OCI-LY3 (cell line): ENCODE results near the gene CYBB.

Source experiments
- H2AFZ ChIP-seq: fragments of 200-600, 300-600 bp; shearing (Covaris generic); 2 replicates; pipeline ENCODE4 v1.6.0; 2014; ENCODE audit warnings: antibody characterized with exemption, low read depth, low read length
- H3K27ac ChIP-seq: fragments of 200-600, 300-600 bp; sonication (generic); 2 replicates; pipeline ENCODE4 v1.5.1; 2014; ENCODE audit warnings: mild to moderate bottlenecking, low read length, moderate library complexity, mixed read lengths
- H3K27me3 ChIP-seq: fragments of 200-600, 300-600 bp; sonication (generic); 2 replicates; pipeline ENCODE4 v1.6.1; 2014; ENCODE audit warnings: low read depth, low read length, mixed read lengths
- H3K36me3 ChIP-seq: fragments of 200-600, 300-600 bp; sonication (generic); replicated peaks from 2 replicates; pipeline ENCODE3; 2014; ENCODE audit warnings: low read depth, low read length, mixed read lengths
- H3K4me1 ChIP-seq: fragments of 300-600, 200-600 bp; sonication (generic); 2 replicates; pipeline ENCODE4 v1.6.1; 2014; ENCODE audit warnings: low read length, mixed read lengths
- H3K4me2 ChIP-seq: fragments of 200-600, 300-600 bp; sonication (generic); 2 replicates; pipeline ENCODE4 v1.6.1; 2014; ENCODE audit warnings: low read length, mixed read lengths
- H3K4me3 ChIP-seq: fragments of 300-600, 200-600 bp; sonication (generic); 2 replicates; pipeline ENCODE4 v1.5.1; 2014; ENCODE audit warnings: antibody characterized with exemption, mild to moderate bottlenecking, low read length, moderate library complexity
- H3K79me2 ChIP-seq: fragments of 300-600, 200-600 bp; shearing (Covaris generic); 2 replicates; pipeline ENCODE4 v1.6.1; 2014; ENCODE audit warnings: mild to moderate bottlenecking, low read length, mixed read lengths
- H3K9ac ChIP-seq: fragments of 300-600, 200-600 bp; shearing (Covaris generic); 2 replicates; pipeline ENCODE4 v1.6.0; 2014; ENCODE audit warnings: mild to moderate bottlenecking, low read length, moderate library complexity
- H3K9me3 ChIP-seq: fragments of 200-600, 300-600 bp; shearing (Covaris generic); 2 replicates; pipeline ENCODE4 v1.6.1; 2014; ENCODE audit warnings: low read length, mixed read lengths; ENCODE audit not compliant: insufficient read depth
- H4K20me1 ChIP-seq: fragments of 200-600, 300-600 bp; sonication (generic); 2 replicates; pipeline ENCODE4 v1.6.1; 2016; ENCODE audit warnings: low read length, mixed read lengths; ENCODE audit not compliant: insufficient read depth
- CTCF ChIP-seq: fragments of 200-600, 300-600 bp; sonication (generic); IDR thresholded peaks from 2 replicates; pipeline ENCODE4 v1.5.1; 2014; ENCODE audit warnings: antibody characterized with exemption, low read length, low read depth
- EZH2phosphoT487 ChIP-seq: fragments of 200-600 bp; shearing (Covaris generic); IDR thresholded peaks from 2 replicates; pipeline ENCODE4 v1.6.1; 2018; ENCODE audit warnings: antibody characterized with exemption, mixed run types, low read depth

The CYBB gene

GRCh38 chrX:37779857-37780256, at the start of gene CYBB:
TSS of gene CYBB (plus strand) at chrX:37780059. CDS start at chrX:37780078, 19 bp downstream.
- peak within 1 kb of the TSS; percentile 87 for H3K27ac ChIP-seq
- H3K79me2 ChIP-seq: peaks cover 55% of the 10 kb centered on the region
- no peaks in the 10 kb centered on the region for H4K20me1 ChIP-seq
- H2AFZ ChIP-seq: 0 out of 2 replicates have a peak within 1 kb of the TSS, but pooled peaks have one; percentile 15
- peaks cover 35% of the 10 kb centered on the region for H3K36me3 ChIP-seq
- H3K4me2 ChIP-seq: peak within 1 kb of the TSS; percentile 88
- peak within 1 kb of the TSS; percentile 95 for H3K4me3 ChIP-seq
- peak within 1 kb of the TSS; percentile 97 for H3K9ac ChIP-seq
- H3K9me3 ChIP-seq: no peaks in the 10 kb centered on the region
- H3K4me1 ChIP-seq: peaks cover 74% of the 10 kb centered on the region
- H3K27me3 ChIP-seq: no peaks in the 10 kb centered on the region
- no peak for TF ChIP-seq EZH2phosphoT487
- no peak for TF ChIP-seq CTCF

- H3K27ac ChIP-seq: peak overlapping the region; percentile 99
- no peaks in the 10 kb centered on the region for H3K36me3 ChIP-seq
- peak overlapping the region; percentile 74 for H3K9ac ChIP-seq
- TF ChIP-seq EZH2phosphoT487 (no peak), CTCF (peak; percentile 76)
- H3K27me3 ChIP-seq: no peaks in the 10 kb centered on the region
- peak overlapping the region; percentile 42; the same call in 1 of the 2 replicates for H2AFZ ChIP-seq
- H4K20me1 ChIP-seq: no peaks in the 10 kb centered on the region
- no peaks in the 10 kb centered on the region for H3K79me2 ChIP-seq
- H3K4me2 ChIP-seq: peak overlapping the region; percentile 85
- peaks cover 27% of the 10 kb centered on the region for H3K4me1 ChIP-seq
- peak overlapping the region; percentile 51 for H3K4me3 ChIP-seq
- no peaks in the 10 kb centered on the region for H3K9me3 ChIP-seq
Observed at GRCh38 chrX:37745354-37745753, 34.5 kb upstream of the CYBB start.

GRCh38 chrX:37745835-37746217, 34.0 kb upstream of the CYBB start:
- no peaks in the 10 kb centered on the region for H4K20me1 ChIP-seq
- H3K27ac ChIP-seq: peak overlapping the region; percentile 99
- H3K9ac ChIP-seq: peak overlapping the region; percentile 74
- no peaks in the 10 kb centered on the region for H3K27me3 ChIP-seq
- no peaks in the 10 kb centered on the region for H3K9me3 ChIP-seq
- H3K4me1 ChIP-seq: peaks cover 27% of the 10 kb centered on the region
- H2AFZ ChIP-seq: peak overlapping the region; percentile 42; the same call in 1 of the 2 replicates
- H3K79me2 ChIP-seq: no peaks in the 10 kb centered on the region
- peak overlapping the region; percentile 51 for H3K4me3 ChIP-seq
- no peak for TF ChIP-seq CTCF
- TF ChIP-seq EZH2phosphoT487: no peak
- peak overlapping the region; percentile 85 for H3K4me2 ChIP-seq
- no peaks in the 10 kb centered on the region for H3K36me3 ChIP-seq

- TF ChIP-seq EZH2phosphoT487: no peak
Observed at GRCh38 chrX:37746218-37746941, 33.5 kb upstream of the CYBB start.

More at GRCh38 chrX:37746218-37746941, 33.5 kb upstream of the CYBB start:
- Histone ChIP-seq H4K20me1 (no peaks in the 10 kb centered on the region), H3K27me3 (no peaks in the 10 kb centered on the region), H3K4me2 (peak overlapping the region; percentile 85), H3K36me3 (no peaks in the 10 kb centered on the region), H3K4me3 (peak overlapping the region; percentile 55), H3K79me2 (no peaks in the 10 kb centered on the region), H3K9ac (peak overlapping the region; percentile 85), H3K9me3 (no peaks in the 10 kb centered on the region), H3K27ac (peak overlapping the region; percentile 99), H2AFZ (no peak overlapping the region), H3K4me1 (peaks cover 27% of the 10 kb centered on the region)
